Endothelial cell of umbilical vein (primary cell): ENCODE measurements around the gene GPAT3.

Experiments used
- CTCF ChIP-seq, 2 donors: IDR thresholded peaks; 1 replicate in 1 of 2; 2 replicates in 1 of 2; pipeline ENCODE4 v1.5.1; 2011; ENCODE audit warnings: low read length in 2 of 2, mild to moderate bottlenecking in 2 of 2, moderate library complexity in 2 of 2, control low read depth in 1 of 2, inconsistent platforms in 1 of 2, low read depth in 1 of 2; ENCODE audit not compliant: insufficient read depth in 1 of 2; ENCODE audit errors: extremely low read depth in 1 of 2
- FOS ChIP-seq: IDR thresholded peaks from 2 replicates; pipeline ENCODE4 v1.6.1; 2011; ENCODE audit warnings: mild to moderate bottlenecking, low read length, moderate library complexity, borderline replicate concordance; ENCODE audit not compliant: insufficient read depth
- JUN ChIP-seq: IDR thresholded peaks from 2 replicates; pipeline ENCODE4 v1.6.1; 2011; ENCODE audit warnings: borderline replicate concordance, low read depth; ENCODE audit not compliant: insufficient read length, insufficient read depth
- MAX ChIP-seq: IDR thresholded peaks from 2 replicates; pipeline ENCODE4 v1.6.1; 2011; ENCODE audit not compliant: insufficient read depth, insufficient read length
- POLR2A ChIP-seq: IDR thresholded peaks from 2 replicates; pipeline ENCODE4 v1.6.1; 2012; ENCODE audit warnings: low read depth, mild to moderate bottlenecking, control low read depth, low read length

- TF ChIP-seq CTCF (IDR thresholded peaks at IDR 0.05; ENCODE audit: extremely low read depth in 1 of 2, insufficient read depth in 1 of 2, low read depth in 1 of 2, low read length in 2 of 2) (no peak), MAX (no peak), POLR2A (no peak), FOS (no peak), JUN (no peak)
Observed at GRCh38 chr4:83498187-83498586, 37.7 kb upstream of the GPAT3 start.
